Ishikawa (cell line): Measurements from ENCODE around the gene ELL2.

ENCODE experiments used
- CEBPB ChIP-seq: IDR thresholded peaks from 2 replicates; pipeline ENCODE4 v1.6.1; 2012
- CREB1 ChIP-seq: IDR thresholded peaks from 2 replicates; pipeline ENCODE4 v1.6.1; 2012; ENCODE audit warnings: low read depth
- EGR1 ChIP-seq: IDR thresholded peaks from 2 replicates; pipeline ENCODE4 v1.6.1; 2012
- EP300 ChIP-seq: IDR thresholded peaks from 2 replicates; pipeline ENCODE4 v1.6.1; 2012; ENCODE audit warnings: borderline replicate concordance
- FOXM1 ChIP-seq: IDR thresholded peaks from 2 replicates; pipeline ENCODE4 v1.6.1; 2012; ENCODE audit warnings: low read depth, borderline replicate concordance
- NFIC ChIP-seq: IDR thresholded peaks from 2 replicates; pipeline ENCODE4 v1.6.1; 2012
- RAD21 ChIP-seq: IDR thresholded peaks from 2 replicates; pipeline ENCODE4 v1.6.1; 2012; ENCODE audit warnings: low read depth
- TAF1 ChIP-seq: IDR thresholded peaks from 2 replicates; pipeline ENCODE4 v1.6.1; 2012; ENCODE audit warnings: low read depth, mild to moderate bottlenecking
- TCF12 ChIP-seq: IDR thresholded peaks from 2 replicates; pipeline ENCODE4 v1.6.1; 2012; ENCODE audit warnings: low read depth
- TEAD4 ChIP-seq: IDR thresholded peaks from 2 replicates; pipeline ENCODE4 v1.6.1; 2012
- YY1 ChIP-seq: IDR thresholded peaks from 2 replicates; pipeline ENCODE4 v1.6.1; 2012; ENCODE audit warnings: low read depth
- ZBTB7A ChIP-seq: IDR thresholded peaks from 2 replicates; pipeline ENCODE4 v1.6.1; 2012; ENCODE audit warnings: low read depth
- TF ChIP-seq, protein P1 (sequence below): IDR thresholded peaks from 2 replicates; pipeline ENCODE4 v1.6.1; 2012
- TF ChIP-seq, protein P2 (sequence below): IDR thresholded peaks from 2 replicates; pipeline ENCODE4 v1.6.1; 2012; ENCODE audit warnings: low read depth, mild to moderate bottlenecking
- TF ChIP-seq, protein P3 (sequence below): IDR thresholded peaks from 2 replicates; pipeline ENCODE4 v1.6.1; 2012

ELL2 gene

DNA sequence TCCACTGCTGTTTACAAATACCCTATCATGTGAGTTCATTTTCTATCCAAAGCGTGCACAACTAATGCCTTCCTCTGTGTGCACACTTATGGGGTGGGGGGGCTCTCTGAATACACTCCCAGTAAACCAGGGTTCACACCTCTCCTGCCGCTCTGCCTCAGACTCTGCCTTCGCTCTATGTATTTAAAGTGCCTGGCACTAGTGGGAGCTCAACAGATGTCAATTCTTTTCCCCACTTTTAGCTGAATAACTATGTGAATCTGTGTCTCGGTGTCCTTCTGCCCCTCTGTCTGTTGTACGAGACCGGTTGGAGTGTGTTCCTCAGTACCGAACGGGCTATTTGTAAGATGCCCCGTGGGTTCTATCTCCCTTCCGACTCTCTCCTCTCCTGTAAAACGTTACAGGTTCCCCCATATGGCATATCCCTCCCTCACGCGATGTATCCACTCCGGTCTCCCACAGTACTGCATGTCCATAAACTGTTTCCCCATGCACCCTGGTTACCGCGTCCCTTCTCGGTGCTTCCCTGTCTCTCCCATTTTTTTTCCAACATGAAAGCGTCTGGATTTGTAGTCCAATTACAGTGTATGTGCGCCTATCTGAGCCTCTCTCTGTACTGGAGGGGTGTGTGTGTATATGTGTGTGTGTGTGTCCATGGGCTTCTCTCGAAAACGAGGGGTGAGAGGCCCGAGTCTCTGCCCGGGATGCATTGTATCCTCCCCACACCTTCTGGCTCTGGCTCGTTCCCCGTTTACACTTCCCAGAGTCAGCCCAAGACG, 1.6 kb downstream of the ELL2 start:
- TF ChIP-seq, protein P1, sequence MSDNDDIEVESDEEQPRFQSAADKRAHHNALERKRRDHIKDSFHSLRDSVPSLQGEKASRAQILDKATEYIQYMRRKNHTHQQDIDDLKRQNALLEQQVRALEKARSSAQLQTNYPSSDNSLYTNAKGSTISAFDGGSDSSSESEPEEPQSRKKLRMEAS = no peak
- no peak for TF ChIP-seq YY1
- no peak for TF ChIP-seq NFIC
- TF ChIP-seq RAD21 = no peak
- no peak for TF ChIP-seq ZBTB7A
- no peak for TF ChIP-seq EGR1
- TF ChIP-seq TEAD4 = no peak
- no peak for TF ChIP-seq TAF1
- TF ChIP-seq CEBPB = no peak
- TF ChIP-seq FOXM1 = no peak
- TF ChIP-seq, protein P2, sequence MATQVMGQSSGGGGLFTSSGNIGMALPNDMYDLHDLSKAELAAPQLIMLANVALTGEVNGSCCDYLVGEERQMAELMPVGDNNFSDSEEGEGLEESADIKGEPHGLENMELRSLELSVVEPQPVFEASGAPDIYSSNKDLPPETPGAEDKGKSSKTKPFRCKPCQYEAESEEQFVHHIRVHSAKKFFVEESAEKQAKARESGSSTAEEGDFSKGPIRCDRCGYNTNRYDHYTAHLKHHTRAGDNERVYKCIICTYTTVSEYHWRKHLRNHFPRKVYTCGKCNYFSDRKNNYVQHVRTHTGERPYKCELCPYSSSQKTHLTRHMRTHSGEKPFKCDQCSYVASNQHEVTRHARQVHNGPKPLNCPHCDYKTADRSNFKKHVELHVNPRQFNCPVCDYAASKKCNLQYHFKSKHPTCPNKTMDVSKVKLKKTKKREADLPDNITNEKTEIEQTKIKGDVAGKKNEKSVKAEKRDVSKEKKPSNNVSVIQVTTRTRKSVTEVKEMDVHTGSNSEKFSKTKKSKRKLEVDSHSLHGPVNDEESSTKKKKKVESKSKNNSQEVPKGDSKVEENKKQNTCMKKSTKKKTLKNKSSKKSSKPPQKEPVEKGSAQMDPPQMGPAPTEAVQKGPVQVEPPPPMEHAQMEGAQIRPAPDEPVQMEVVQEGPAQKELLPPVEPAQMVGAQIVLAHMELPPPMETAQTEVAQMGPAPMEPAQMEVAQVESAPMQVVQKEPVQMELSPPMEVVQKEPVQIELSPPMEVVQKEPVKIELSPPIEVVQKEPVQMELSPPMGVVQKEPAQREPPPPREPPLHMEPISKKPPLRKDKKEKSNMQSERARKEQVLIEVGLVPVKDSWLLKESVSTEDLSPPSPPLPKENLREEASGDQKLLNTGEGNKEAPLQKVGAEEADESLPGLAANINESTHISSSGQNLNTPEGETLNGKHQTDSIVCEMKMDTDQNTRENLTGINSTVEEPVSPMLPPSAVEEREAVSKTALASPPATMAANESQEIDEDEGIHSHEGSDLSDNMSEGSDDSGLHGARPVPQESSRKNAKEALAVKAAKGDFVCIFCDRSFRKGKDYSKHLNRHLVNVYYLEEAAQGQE = no peak
- TF ChIP-seq TCF12 = no peak
- no peak for TF ChIP-seq CREB1
- no peak for TF ChIP-seq EP300
- TF ChIP-seq, protein P3, sequence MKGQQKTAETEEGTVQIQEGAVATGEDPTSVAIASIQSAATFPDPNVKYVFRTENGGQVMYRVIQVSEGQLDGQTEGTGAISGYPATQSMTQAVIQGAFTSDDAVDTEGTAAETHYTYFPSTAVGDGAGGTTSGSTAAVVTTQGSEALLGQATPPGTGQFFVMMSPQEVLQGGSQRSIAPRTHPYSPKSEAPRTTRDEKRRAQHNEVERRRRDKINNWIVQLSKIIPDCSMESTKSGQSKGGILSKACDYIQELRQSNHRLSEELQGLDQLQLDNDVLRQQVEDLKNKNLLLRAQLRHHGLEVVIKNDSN = no peak

DNA sequence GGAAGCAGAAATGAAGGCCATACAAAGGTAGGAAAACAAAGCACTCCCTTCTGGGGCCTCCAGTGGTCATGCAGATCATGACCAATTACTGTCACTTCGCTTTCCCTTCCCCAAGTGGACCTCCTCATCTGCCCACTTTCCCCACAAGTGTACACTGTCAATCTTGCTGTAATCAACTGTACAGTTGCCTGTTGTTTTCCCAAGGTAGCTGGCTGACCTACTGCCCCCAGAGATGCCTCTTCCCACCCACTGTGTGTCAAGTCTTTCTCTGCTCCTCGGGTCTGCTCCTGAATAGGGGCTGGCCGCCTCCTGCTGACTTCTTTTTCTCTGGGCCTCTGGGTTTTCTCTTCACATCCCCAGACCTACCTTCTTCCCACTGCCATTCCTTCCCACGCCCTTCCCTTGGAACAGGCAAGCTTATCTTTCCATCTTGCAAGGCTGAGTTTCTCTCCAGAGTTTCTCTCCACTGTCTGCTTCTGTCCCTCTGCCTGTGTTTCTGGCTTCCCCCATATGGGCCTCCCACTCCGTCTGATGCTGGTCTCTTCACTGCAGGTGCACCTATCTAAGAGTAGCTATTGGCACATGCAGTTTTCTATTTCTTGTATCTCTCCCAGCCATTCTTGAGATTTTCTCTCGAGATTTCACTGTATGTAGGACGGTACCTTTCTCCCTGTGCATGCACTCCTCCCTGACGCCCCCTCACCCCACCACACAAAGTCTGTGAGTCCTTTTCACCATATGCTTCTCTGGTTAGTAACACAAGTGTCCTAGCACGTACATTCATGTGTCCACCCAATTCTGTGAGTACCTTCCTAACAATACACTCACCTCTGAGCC, 2.4 kb downstream of the ELL2 start:
- TF ChIP-seq, protein P2 = no peak
- TF ChIP-seq RAD21 = no peak
- no peak for TF ChIP-seq TEAD4
- TF ChIP-seq, protein P1 = no peak

DNA sequence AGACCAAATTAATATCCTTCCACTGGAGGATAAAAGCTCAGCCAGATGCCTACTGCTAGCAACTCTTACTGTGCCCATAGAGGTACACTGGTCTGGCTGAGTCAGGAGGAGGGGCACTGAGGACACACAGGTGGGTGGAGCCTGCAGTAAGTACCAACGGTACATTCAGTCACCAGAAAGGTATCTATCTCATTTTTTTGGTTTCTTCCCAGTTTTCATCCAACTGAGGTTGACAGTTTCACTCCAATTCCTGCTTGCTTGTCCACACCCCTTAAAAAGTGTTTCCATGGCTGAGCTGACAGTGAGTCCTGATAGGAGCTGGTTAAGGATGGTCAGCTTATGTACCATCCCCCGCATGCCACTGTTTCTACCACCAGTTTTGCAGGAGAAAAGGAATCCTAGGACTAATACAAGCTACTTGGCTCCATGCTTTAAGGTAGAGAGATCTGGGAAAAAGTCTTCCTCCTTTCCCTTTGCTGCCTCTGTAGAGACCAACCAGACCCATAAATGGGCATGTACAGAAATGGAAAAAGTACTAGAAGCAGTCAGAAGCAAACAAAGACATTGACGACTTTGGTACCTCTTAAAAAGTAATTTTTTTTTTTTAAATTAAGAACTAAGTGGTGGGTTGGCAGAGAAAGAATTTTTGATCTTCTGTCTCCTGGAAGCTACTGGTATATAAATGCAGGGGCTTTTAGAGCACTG, 3.2 kb downstream of the ELL2 start:
- TF ChIP-seq TCF12 (no peak), EP300 (no peak), FOXM1 (no peak), TEAD4 (no peak), TAF1 (no peak)
- TF ChIP-seq, protein P1 = no peak
- TF ChIP-seq, protein P2 = no peak
- TF ChIP-seq, protein P3 = no peak
